Neural crest cell (in vitro differentiated cells): ENCODE results near the gene USP6NL. TPM values are rescaled to one million over a fixed set of nuclear protein-coding genes. Genes with fewer than 3 reads are reported as not detected.

ENCODE experiments used
- DNase-seq: peaks from one replicate; pipeline ENCODE4 v3.0.0; 2021; ENCODE audit warnings: low read depth, mixed read lengths, low spot score
- H3K27ac Mint-ChIP-seq: one replicate; pipeline ENCODE4 v1.8.0; 2021; ENCODE audit warnings: mild to moderate bottlenecking, mixed read lengths; ENCODE audit not compliant: unreplicated experiment
- H3K27me3 Mint-ChIP-seq: 2 replicates; pipeline ENCODE4 v1.8.0; 2021; ENCODE audit warnings: low read depth, mild to moderate bottlenecking, mixed read lengths
- H3K36me3 Mint-ChIP-seq: 2 replicates; pipeline ENCODE4 v1.8.0; 2021; ENCODE audit warnings: low read depth, mild to moderate bottlenecking, mixed read lengths
- H3K4me1 Mint-ChIP-seq: 2 replicates; pipeline ENCODE4 v1.8.0; 2021; ENCODE audit warnings: mixed read lengths
- H3K4me3 Mint-ChIP-seq: one replicate; pipeline ENCODE4 v1.8.0; 2021; ENCODE audit warnings: mild to moderate bottlenecking, mixed read lengths
- H3K9me3 Mint-ChIP-seq: 2 replicates; pipeline ENCODE4 v1.8.0; 2021; ENCODE audit warnings: mixed read lengths
- CTCF ChIP-seq: fragments of 200-600 bp; sonication (generic); conservative IDR thresholded peaks from 2 replicates; pipeline ENCODE4 v1.5.0; 2021; ENCODE audit warnings: antibody characterized with exemption, mild to moderate bottlenecking
- total RNA-seq: library from RNA; stranded (reverse); gene quantifications from 2 replicates; pipeline ENCODE4 v1.2.1, GENCODE V29; 2021

Gene USP6NL
- total RNA-seq, 1 donor from 2014 or later: 35.3 TPM

DNA sequence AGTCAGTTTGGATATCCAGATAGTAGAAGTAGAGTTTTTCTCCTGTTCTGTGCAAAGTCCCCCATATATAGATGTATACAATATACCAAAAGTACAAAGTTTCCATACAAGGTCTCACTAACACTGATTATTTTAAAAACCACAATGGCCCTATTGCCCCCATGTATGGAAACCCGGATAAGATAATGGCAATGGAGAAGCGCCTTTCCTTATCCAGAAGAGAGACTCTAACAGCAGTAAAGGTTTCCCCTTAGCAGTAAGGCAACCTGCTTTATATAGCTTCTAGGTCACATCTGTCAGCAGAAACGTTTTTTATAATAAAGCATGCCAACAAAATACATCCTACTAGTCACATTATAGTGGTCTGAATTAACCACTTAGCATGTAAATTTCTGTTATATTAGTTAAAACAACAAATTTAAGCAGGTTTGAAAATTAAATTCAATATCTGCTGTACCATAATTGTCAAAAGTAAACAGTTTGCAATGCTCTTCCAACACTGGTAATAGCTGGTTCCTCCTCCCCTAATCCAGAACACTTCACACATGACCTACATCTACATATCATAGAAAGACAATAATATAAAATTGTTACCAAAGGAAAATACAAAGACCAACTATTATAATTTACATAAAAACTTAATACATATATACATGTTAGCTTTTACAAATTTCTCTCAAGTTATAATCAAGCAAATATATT lies 22.4 kb downstream of the USP6NL start:
- DNase-seq: no peak
- Mint-ChIP-seq H3K27me3 (no peaks in the 10 kb centered on the region), H3K4me1 (peaks cover 11% of the 10 kb centered on the region), H3K36me3 (peaks cover 19% of the 10 kb centered on the region), H3K4me3 (no peak overlapping the region), H3K9me3 (peaks cover 5% of the 10 kb centered on the region), H3K27ac (no peak overlapping the region)
- TF ChIP-seq CTCF: no peak

DNA sequence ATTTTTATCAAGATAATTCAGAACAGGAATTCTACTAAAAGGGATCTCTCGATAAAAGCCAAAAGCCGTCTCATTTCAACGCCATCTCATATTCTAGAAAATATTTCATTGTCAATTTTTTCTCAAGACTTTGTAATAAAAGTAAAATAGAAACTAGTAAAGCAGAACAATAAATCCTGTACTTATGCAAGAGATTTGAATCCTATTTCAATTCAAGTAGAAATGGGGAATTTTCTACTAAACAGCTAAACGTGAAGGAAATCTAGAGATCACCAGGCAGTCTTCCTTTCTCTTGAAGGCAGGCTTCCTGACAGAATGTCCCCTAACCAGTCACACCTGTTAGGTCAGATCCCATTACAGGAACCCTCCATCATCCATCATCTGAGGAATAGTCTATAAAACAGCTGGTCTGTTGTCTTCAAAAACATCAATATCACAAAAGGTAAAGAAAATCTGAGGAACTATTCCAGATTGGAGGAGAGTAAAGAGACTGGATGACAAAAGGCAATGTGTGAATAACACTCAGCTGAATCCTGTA lies 23.7 kb downstream of the USP6NL start:
- Mint-ChIP-seq H3K4me3 (no peak overlapping the region), H3K36me3 (peaks cover 20% of the 10 kb centered on the region), H3K27me3 (no peaks in the 10 kb centered on the region), H3K9me3 (peaks cover 5% of the 10 kb centered on the region), H3K4me1 (peaks cover 11% of the 10 kb centered on the region), H3K27ac (no peak overlapping the region)
- DNase-seq: no peak
- TF ChIP-seq CTCF: no peak

- no peak for TF ChIP-seq CTCF
- Mint-ChIP-seq H3K27ac (no peak overlapping the region), H3K36me3 (peaks cover 22% of the 10 kb centered on the region), H3K27me3 (no peaks in the 10 kb centered on the region), H3K4me3 (no peak overlapping the region), H3K4me1 (peaks cover 11% of the 10 kb centered on the region), H3K9me3 (peaks cover 5% of the 10 kb centered on the region)
- DNase-seq: no peak
Measured at GRCh38 chr10:11586170-11586569, 25.3 kb downstream of the USP6NL start.

GRCh38 chr10:11581213-11581612 lies 30.2 kb downstream of the USP6NL start:
- H3K27ac Mint-ChIP-seq: no peak overlapping the region
- H3K27me3 Mint-ChIP-seq: no peaks in the 10 kb centered on the region
- TF ChIP-seq CTCF: no peak
- peaks cover 5% of the 10 kb centered on the region for H3K9me3 Mint-ChIP-seq
- no peaks in the 10 kb centered on the region for H3K4me1 Mint-ChIP-seq
- peaks cover 21% of the 10 kb centered on the region for H3K36me3 Mint-ChIP-seq
- no peak overlapping the region for H3K4me3 Mint-ChIP-seq
- DNase-seq: no peak

DNA sequence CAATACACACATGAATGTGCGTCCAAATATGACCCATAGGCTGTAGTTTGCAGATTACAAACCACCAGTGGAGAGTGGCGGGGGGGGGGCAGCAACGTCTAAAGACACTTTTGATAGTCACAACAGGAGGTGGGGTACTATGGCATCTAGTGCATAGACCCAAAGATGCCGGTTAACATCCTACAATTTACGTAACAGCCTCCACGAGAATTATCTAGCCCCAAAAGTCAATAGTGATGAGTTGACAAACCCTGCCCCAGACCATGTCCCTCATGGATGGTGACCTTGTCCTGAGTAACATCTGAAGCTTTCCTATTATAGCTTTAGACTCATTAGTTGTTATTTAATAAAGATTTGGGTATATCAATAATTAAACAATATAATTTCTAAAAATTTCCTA lies 31.6 kb downstream of the USP6NL start:
- H3K27me3 Mint-ChIP-seq: no peaks in the 10 kb centered on the region
- no peak for TF ChIP-seq CTCF
- no peaks in the 10 kb centered on the region for H3K4me1 Mint-ChIP-seq
- peaks cover 14% of the 10 kb centered on the region for H3K36me3 Mint-ChIP-seq
- H3K27ac Mint-ChIP-seq: no peak overlapping the region
- H3K9me3 Mint-ChIP-seq: peaks cover 5% of the 10 kb centered on the region
- no peak overlapping the region for H3K4me3 Mint-ChIP-seq
- DNase-seq: no peak
